Tibial nerve (tissue), 4 donors: Measurements from ENCODE around the gene OR51E2. TPM values are rescaled to one million over a fixed set of nuclear protein-coding genes. Genes with fewer than 3 reads are reported as not detected.

ENCODE experiments used
- DNase-seq, 2 donors: peaks; one replicate each; pipeline ENCODE4 v3.0.0-alpha.2; 2019; ENCODE audit warnings: low spot score in 2 of 2
- H3K27ac ChIP-seq, 4 donors: fragments of 200-600 bp; sonication (generic) in 3 of 4; one replicate each; pipeline ENCODE4 v1.5.1; 2017 to 2019; ENCODE audit warnings: mild to moderate bottlenecking in 1 of 4
- H3K27me3 ChIP-seq, 2 donors: fragments of 200-600 bp; sonication (generic) in 1 of 2; one replicate each; pipeline versions ENCODE4 v1.5.1 to v1.6.0; 2017 to 2019
- H3K36me3 ChIP-seq, 3 donors: fragments of 200-600 bp; sonication (generic); one replicate each; pipeline ENCODE4 v1.5.1; 2018 to 2019
- H3K4me1 ChIP-seq, 4 donors: fragments of 200-600 bp; sonication (generic) in 3 of 4; one replicate each; pipeline ENCODE4 v1.5.1; 2017 to 2019
- H3K4me3 ChIP-seq, 4 donors: fragments of 200-600 bp; sonication (generic) in 3 of 4; one replicate each; pipeline ENCODE4 v1.5.1; 2017 to 2019; ENCODE audit warnings: mild to moderate bottlenecking in 1 of 4, moderate library complexity in 1 of 4
- H3K9me3 ChIP-seq, 4 donors: fragments of 200-600 bp; sonication (generic) in 3 of 4; one replicate each; pipeline ENCODE4 v1.5.1; 2017 to 2019
- EP300 ChIP-seq, 2 donors: sonication (generic); formaldehyde crosslinking; IDR thresholded peaks; one replicate each; pipeline ENCODE4 v1.6.1; 2017; ENCODE audit warnings: antibody characterized with exemption in 2 of 2, mild to moderate bottlenecking in 1 of 2
- POLR2A ChIP-seq, 2 donors: fragments of 450-650 bp; IDR thresholded peaks; one replicate each; pipeline ENCODE4 v1.6.1; 2017; ENCODE audit warnings: antibody characterized with exemption in 2 of 2, mild to moderate bottlenecking in 2 of 2, moderate library complexity in 2 of 2
- WGBS, 2 donors: methylation state at CpG; one replicate each; pipeline ENCODE4 v1.1.5; 2018; 5-methylcytosine and 5-hydroxymethylcytosine counted together
- total RNA-seq, 4 donors: library from RNA; depleted of rRNA; stranded (reverse); fragments of >200 nt; gene quantifications; one replicate each; pipeline ENCODE4 v1.1.0, GENCODE V29; 2016
- TF ChIP-seq, protein P1 (sequence below), 5 experiments: fragments of 200-600 bp in 3 of 5; fragments of 450-650 bp in 2 of 5; sonication (generic) in 3 of 5; IDR thresholded peaks; one replicate each; pipeline ENCODE4 v1.5.1; 2016 to 2019; ENCODE audit warnings: antibody characterized with exemption in 5 of 5, mild to moderate bottlenecking in 3 of 5, moderate library complexity in 2 of 5

OR51E2 gene
- total RNA-seq, 4 donors from 2014 or later = 0.20 to 0.42 TPM; not detected in 2

DNA sequence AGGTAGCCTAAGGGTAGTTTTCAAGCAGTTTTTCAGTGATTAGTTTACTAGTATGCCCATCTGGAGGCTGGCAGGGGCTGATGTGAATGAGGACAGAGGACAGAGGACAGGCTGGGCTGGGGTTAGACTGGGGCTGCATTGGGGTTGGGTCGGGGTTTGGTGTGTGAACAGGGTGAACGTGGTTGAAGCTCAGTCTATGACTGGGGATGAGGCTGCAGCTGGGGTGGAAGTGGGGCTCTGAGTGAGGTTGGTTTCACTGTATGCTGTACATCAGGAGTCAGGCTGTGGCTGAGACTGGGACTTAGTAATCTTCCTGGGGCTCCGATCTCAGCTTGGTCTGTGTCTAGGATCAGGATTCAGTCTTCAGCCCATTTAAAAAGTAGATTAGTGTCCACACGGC lies 53.4 kb downstream of the OR51E2 start:
- H3K4me1 ChIP-seq = peaks cover 0 to 6% (median 0%) of the 10 kb centered on the region in 4 donors

DNA sequence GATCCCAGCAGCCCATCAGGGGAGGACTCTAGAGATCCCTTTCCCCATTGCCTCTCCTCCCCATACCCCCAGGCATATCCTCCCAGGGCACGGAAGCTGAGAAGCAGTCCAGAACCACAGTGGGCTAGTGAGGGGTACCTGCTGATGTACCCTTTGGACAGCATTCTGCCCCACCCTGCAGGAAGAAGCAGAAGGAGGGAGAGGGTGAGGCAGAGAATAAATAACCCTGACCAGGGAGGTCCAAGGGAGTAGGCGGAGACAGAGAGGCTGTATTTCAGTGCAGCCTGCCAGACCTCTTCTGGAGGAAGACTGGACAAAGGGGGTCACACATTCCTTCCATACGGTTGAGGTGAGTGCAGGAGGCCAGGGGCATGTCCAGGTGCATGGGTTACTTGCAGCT lies 54.0 kb downstream of the OR51E2 start, which contains the start of gene OR51E1:
Gene OR51E1 (plus strand): TSS at position 301 of the 400 bp plus-strand sequence. CDS start 8,545 bp downstream, outside the sequence.
- 63 to 77% methylated on average over 3 of the region's 3 CpGs for WGBS, 2 donors
- DNase-seq = no peak
- H3K27me3 ChIP-seq = no peaks in the 10 kb centered on the region
- peaks cover 0 to 6% (median 0%) of the 10 kb centered on the region in 4 donors for H3K4me1 ChIP-seq
- no peaks in the 10 kb centered on the region for H3K9me3 ChIP-seq
- TF ChIP-seq, protein P1, sequence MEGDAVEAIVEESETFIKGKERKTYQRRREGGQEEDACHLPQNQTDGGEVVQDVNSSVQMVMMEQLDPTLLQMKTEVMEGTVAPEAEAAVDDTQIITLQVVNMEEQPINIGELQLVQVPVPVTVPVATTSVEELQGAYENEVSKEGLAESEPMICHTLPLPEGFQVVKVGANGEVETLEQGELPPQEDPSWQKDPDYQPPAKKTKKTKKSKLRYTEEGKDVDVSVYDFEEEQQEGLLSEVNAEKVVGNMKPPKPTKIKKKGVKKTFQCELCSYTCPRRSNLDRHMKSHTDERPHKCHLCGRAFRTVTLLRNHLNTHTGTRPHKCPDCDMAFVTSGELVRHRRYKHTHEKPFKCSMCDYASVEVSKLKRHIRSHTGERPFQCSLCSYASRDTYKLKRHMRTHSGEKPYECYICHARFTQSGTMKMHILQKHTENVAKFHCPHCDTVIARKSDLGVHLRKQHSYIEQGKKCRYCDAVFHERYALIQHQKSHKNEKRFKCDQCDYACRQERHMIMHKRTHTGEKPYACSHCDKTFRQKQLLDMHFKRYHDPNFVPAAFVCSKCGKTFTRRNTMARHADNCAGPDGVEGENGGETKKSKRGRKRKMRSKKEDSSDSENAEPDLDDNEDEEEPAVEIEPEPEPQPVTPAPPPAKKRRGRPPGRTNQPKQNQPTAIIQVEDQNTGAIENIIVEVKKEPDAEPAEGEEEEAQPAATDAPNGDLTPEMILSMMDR (IDR thresholded peaks at IDR 0.05) = no peak
- TF ChIP-seq POLR2A (IDR thresholded peaks at IDR 0.05) = no peak
- TF ChIP-seq EP300 (IDR thresholded peaks at IDR 0.05) = no peak
- peak within 1 kb of the TSS in 1 of 4 donors; percentile 6 for H3K4me3 ChIP-seq
- H3K36me3 ChIP-seq = no peaks in the 10 kb centered on the region
- H3K27ac ChIP-seq = no peak within 1 kb of the TSS

More for the DNA sequence above, 53.4 kb downstream of the OR51E2 start:
- TF ChIP-seq EP300 (IDR thresholded peaks at IDR 0.05) (no peak), POLR2A (IDR thresholded peaks at IDR 0.05) (no peak)
- TF ChIP-seq, protein P1 (IDR thresholded peaks at IDR 0.05) = no peak
- 60 to 71% methylated on average over 4 of the region's 4 CpGs for WGBS, 2 donors
- no peak for DNase-seq
- H3K4me3 ChIP-seq = peak overlapping the region in 1 of 4 donors; percentile 6
- H3K9me3 ChIP-seq = no peaks in the 10 kb centered on the region
- no peaks in the 10 kb centered on the region for H3K36me3 ChIP-seq
- no peak overlapping the region for H3K27ac ChIP-seq
- no peaks in the 10 kb centered on the region for H3K27me3 ChIP-seq

DNA sequence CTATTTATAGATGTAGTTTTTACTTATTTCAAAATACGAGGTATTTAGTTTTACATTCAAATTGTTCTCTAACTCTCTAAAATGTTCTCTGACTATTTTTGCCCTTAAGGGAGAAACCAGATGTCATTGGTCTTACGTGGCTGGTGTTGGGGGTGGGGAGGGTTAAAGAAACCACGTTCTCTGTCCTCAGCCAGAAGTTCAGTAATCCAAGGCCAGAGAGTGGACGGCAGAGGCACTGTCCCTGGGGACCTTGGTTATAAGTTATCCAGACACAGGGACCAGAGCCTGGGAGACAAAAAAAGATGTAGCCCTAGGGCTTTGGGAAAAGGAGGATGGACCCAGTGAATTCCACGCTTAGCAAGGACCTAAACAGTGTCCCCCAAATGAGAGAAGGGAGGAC lies 54.6 kb downstream of the OR51E2 start:
- Histone ChIP-seq H3K27ac (no peak overlapping the region), H3K4me3 (no peak overlapping the region), H3K36me3 (no peaks in the 10 kb centered on the region), H3K27me3 (no peaks in the 10 kb centered on the region), H3K9me3 (no peaks in the 10 kb centered on the region), H3K4me1 (peaks cover 0 to 6% (median 0%) of the 10 kb centered on the region in 4 donors)
- DNase-seq = no peak
- TF ChIP-seq, protein P1 (IDR thresholded peaks at IDR 0.05) = no peak
- TF ChIP-seq POLR2A (IDR thresholded peaks at IDR 0.05) (no peak), EP300 (IDR thresholded peaks at IDR 0.05) (no peak)
- 24 to 25% methylated on average over 5 of the region's 5 CpGs for WGBS, 2 donors

DNA sequence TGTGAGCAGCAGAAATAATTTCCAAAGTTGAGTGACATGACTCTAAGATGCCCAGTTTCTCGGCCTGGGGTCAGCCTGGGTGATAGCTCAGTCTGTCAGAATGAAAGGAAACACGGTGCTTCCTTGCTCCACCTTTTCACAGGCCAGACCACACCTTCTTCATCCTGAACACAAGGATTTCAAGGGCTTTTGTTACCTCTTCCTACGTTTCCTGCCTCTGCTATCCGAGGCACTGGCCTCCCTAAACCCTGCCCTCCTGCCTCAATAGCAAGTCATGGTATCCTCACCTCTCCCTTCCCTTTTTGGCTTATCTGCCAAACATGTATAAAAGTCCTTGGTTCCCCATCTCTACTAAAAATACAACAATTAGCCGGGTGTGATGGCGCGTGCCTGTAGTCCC lies 55.6 kb downstream of the OR51E2 start:
- no peaks in the 10 kb centered on the region for H3K27me3 ChIP-seq
- H3K4me1 ChIP-seq = peaks cover 0 to 3% (median 0%) of the 10 kb centered on the region in 4 donors
- WGBS, 2 donors = 76 to 79% methylated on average over 7 of the region's 7 CpGs
- DNase-seq = no peak
- H3K4me3 ChIP-seq = no peak overlapping the region
- H3K27ac ChIP-seq = no peak overlapping the region
- no peaks in the 10 kb centered on the region for H3K36me3 ChIP-seq
- TF ChIP-seq POLR2A (IDR thresholded peaks at IDR 0.05) (no peak), EP300 (IDR thresholded peaks at IDR 0.05) (no peak)
- TF ChIP-seq, protein P1 (IDR thresholded peaks at IDR 0.05) = no peak
- H3K9me3 ChIP-seq = no peaks in the 10 kb centered on the region

DNA sequence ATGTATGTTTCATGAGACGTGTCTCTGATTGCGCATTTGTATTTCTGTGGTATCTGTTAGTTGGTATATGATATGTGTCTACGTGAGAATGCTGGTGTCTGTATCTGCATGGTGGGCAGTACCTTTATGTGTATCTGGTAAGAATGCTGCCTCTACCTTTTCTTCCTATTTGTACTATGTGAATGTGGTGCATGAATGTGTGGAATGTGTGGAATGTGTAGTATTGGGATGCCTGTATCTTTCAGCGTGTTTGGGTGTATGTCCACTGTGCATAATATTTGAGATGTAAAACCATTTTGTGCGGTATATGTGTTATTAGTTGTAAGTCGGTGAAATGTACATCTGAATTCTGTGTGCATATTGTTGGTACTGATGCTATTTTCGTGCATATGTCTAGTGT lies 56.2 kb downstream of the OR51E2 start:
- TF ChIP-seq, protein P1 (IDR thresholded peaks at IDR 0.05) = no peak
- no peak for TF ChIP-seq POLR2A (IDR thresholded peaks at IDR 0.05)
- no peak for TF ChIP-seq EP300 (IDR thresholded peaks at IDR 0.05)
- Histone ChIP-seq H3K36me3 (no peaks in the 10 kb centered on the region), H3K27ac (no peak overlapping the region), H3K27me3 (no peaks in the 10 kb centered on the region), H3K4me3 (no peak overlapping the region), H3K4me1 (peaks cover 0 to 7% (median 0%) of the 10 kb centered on the region in 4 donors), H3K9me3 (no peaks in the 10 kb centered on the region)
- 85 to 86% methylated on average over 7 of the region's 7 CpGs for WGBS, 2 donors
- DNase-seq = no peak
